ENCODE data around the gene SLC6A1.
"Not testable (repeated sequence)": the region's sequence is repeated elsewhere in the genome, so short reads cannot be mapped to it uniquely, and the experiment has no call there.

The SLC6A1 gene

DNA sequence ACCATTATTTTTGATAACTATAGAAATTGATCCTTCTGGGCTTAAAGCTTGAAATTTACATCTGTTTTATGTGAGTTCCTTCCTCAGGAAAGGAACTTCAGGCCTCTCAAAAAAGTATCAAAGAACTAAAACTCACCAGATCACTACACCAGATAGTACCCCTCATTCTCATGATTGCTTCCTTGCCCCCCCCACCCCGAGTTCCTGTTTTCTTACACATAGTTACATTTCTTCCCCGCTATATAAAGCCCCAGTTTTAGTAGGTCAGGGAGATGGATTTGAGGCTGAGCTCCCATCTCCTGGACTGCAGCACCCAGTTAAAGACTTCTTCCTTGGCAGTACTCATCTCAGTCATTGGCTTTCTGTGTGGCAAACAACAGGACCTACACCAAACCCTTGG, 81.5 kb downstream of the SLC6A1 start:
- TF ChIP-seq TAF1 (IDR thresholded peaks at IDR 0.05; ENCODE audit: borderline replicate concordance, low read depth, low read length) (no peak), POLR2AphosphoS5 (IDR thresholded peaks at IDR 0.05; ENCODE audit: low read depth, low read length) (no peak), POLR2A (IDR thresholded peaks at IDR 0.05; ENCODE audit: low read depth, low read length) (no peak)
- no peak for FAIRE-seq

DNA sequence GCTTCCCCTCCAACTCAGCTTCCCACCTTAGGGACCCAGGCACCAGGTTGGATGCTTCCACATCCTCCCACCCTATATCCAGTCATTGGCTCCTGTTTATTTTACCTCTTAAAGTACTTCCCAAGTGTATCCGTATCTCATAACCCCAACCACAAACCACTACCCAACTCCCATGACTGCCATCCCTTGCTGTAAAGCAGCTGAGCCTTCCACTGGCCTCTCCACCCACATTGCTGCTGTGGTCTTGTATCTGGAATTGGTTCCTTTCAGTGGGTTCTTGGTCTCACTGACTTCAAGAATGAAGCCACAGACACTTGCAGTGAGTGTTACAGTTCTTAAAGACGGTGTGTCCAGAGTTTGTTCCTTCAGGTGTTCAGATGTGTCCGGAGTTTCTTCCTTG, 81.9 kb downstream of the SLC6A1 start:
- no peak for FAIRE-seq
- no peak for TF ChIP-seq POLR2A (IDR thresholded peaks at IDR 0.05; ENCODE audit: low read depth, low read length)
- TF ChIP-seq POLR2AphosphoS5 (IDR thresholded peaks at IDR 0.05; ENCODE audit: low read depth, low read length): no peak
- TF ChIP-seq TAF1 (IDR thresholded peaks at IDR 0.05; ENCODE audit: borderline replicate concordance, low read depth, low read length): no peak

More for the DNA sequence above, 81.5 kb downstream of the SLC6A1 start:
- no peak for DNase-seq (ENCODE audit: insufficient read length)

DNA sequence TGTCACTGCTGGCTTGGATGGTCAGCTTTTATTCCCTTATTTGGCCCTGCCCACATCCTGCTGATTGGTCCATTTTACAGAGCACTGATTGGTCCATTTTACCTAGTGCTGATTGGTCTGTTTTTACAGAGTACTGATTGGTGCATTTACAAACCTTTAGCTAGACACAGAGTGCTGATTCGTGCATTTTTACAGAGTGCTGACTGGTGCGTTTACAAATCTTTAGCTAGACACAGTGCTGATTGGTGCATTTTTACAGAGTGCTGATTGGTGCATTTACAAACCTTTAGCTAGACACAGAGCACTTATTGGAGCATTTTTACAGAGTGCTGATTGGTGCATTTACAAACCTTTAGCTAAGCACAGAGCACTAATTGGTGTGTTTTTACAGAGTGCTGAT, 82.6 kb downstream of the SLC6A1 start:
- not testable (repeated sequence) for DNase-seq (ENCODE audit: insufficient read length); FAIRE-seq

More for the DNA sequence above, 81.9 kb downstream of the SLC6A1 start:
- DNase-seq (ENCODE audit: insufficient read length): no peak

DNA sequence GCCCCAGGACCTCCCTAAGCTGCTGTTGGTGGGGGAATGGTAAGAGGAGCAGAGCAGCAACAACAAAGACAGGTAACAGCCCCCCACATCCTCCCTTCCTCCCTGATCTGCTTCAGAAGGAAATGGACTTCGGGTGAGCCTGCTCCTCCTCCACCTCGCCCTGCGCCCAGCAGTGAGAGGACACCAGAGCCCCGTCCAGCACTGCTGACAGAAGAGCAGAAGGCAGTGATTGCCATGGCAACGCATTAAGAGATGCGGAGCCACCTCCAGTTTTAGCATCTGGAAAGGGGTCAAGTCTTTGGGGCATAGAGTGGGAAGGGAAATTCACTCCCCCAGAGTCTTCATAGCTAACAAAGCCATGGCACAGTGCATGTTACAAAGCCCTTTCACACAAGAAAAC, 84.2 kb downstream of the SLC6A1 start:
- DNase-seq (ENCODE audit: insufficient read length) (no peak), FAIRE-seq (no peak)
- TF ChIP-seq POLR2A (IDR thresholded peaks at IDR 0.05; ENCODE audit: low read depth, low read length): no peak
- TF ChIP-seq TAF1 (IDR thresholded peaks at IDR 0.05; ENCODE audit: borderline replicate concordance, low read depth, low read length): no peak
- TF ChIP-seq POLR2AphosphoS5 (IDR thresholded peaks at IDR 0.05; ENCODE audit: low read depth, low read length): no peak

DNA sequence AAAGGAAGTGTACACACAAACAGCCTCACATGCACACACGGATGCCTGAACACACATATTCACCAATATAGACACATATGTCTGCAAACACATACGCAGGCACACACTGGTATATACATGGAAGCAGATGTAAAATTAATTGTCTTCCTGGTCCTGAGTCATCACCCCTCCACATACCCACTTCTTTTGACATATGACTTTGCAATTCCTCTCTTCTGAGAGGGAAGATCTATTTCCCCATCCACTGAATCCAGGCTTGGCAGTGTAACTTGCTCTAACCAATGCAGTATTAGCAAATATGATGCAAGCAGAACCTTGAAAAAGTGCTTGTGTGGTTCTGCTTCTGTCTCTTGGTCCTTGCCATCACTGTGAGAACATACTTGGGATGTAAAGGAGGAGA, 84.9 kb downstream of the SLC6A1 start:
- TF ChIP-seq TAF1 (IDR thresholded peaks at IDR 0.05; ENCODE audit: borderline replicate concordance, low read depth, low read length) (no peak), POLR2A (IDR thresholded peaks at IDR 0.05; ENCODE audit: low read depth, low read length) (no peak), POLR2AphosphoS5 (IDR thresholded peaks at IDR 0.05; ENCODE audit: low read depth, low read length) (no peak)
- DNase-seq (ENCODE audit: insufficient read length): no peak
- FAIRE-seq: no peak

DNA sequence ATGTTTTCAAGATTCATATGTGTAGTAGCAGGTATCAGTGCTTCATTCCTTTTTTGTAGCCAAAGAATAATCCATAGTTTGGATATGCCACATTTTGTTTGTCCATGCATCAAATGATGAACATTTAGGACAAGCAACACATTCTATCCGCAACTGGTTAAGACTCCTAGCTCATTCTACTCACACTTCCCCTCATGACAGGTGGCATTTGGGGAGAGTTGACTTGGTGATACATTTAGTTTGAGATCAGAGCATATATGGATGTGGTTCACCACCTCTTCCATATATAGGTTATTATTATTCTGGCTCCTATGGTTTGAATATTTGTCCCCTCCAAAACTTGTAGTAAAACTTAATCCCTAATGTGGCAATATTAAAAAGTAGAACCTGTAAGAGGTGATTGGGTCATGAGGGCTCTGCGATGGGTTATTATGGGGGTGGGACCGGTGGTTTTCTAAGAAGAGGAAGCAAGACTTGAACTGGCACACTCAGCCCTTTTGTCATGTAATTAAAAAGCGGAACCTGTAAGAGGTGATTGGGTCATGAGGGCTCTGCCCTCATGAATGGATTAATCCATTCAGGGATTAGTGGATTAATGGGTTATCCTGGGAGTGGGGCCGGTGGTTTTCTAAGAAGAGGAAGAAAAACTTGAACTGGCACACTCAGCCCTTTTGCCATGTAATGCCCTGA, 86.4 kb downstream of the SLC6A1 start:
- DNase-seq (ENCODE audit: insufficient read length) (no peak), FAIRE-seq (no peak)
- no peak for TF ChIP-seq POLR2AphosphoS5 (IDR thresholded peaks at IDR 0.05; ENCODE audit: low read depth, low read length)
- TF ChIP-seq TAF1 (IDR thresholded peaks at IDR 0.05; ENCODE audit: borderline replicate concordance, low read depth, low read length): no peak
- TF ChIP-seq POLR2A (IDR thresholded peaks at IDR 0.05; ENCODE audit: low read depth, low read length): no peak

DNA sequence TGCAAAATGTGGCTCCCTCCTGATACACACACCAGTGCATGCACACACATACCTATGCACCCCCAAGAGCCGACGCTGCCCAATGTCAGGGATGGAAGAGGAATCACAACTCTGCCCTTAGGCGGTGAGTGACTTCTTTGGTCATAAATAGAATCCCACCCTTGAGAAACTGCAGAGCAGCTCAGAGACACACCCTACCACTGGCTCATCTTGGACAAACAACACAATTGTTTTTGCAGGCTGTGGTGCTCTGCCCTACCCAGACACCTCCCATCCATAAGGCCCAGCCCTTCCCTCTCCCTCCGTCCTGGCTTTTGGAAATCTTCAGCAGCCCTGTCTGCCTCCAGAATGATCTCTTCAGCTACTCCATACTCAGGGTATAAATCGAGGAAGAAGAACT, 87.9 kb downstream of the SLC6A1 start:
- no peak for TF ChIP-seq POLR2A (IDR thresholded peaks at IDR 0.05; ENCODE audit: low read depth, low read length)
- TF ChIP-seq TAF1 (IDR thresholded peaks at IDR 0.05; ENCODE audit: borderline replicate concordance, low read depth, low read length): no peak
- no peak for TF ChIP-seq POLR2AphosphoS5 (IDR thresholded peaks at IDR 0.05; ENCODE audit: low read depth, low read length)
- FAIRE-seq (no peak), DNase-seq (ENCODE audit: insufficient read length) (no peak)

DNA sequence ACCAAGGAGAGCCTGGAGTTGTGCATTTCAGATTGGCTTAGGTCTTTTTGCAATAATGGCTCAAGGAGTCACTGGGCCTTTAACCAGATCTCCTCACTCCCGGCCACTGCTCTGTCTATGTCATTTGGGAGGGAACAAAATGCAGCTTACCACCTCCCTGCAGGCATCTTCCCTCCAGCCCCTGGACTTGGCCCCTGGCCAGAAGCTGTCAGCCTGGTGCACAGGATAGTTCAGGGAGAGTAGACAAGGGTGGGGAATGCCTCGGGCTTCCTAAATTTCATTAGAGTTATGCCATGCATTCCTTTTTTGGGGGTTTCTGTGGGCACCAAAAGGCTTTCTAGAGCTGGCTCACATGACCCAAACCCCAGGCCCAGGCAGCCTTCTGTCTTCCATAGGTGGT, 91.5 kb downstream of the SLC6A1 start:
- no peak for DNase-seq (ENCODE audit: insufficient read length)
- TF ChIP-seq POLR2A (IDR thresholded peaks at IDR 0.05; ENCODE audit: low read depth, low read length): no peak
- TF ChIP-seq TAF1 (IDR thresholded peaks at IDR 0.05; ENCODE audit: borderline replicate concordance, low read depth, low read length): no peak
- no peak for TF ChIP-seq POLR2AphosphoS5 (IDR thresholded peaks at IDR 0.05; ENCODE audit: low read depth, low read length)
- no peak for FAIRE-seq

DNA sequence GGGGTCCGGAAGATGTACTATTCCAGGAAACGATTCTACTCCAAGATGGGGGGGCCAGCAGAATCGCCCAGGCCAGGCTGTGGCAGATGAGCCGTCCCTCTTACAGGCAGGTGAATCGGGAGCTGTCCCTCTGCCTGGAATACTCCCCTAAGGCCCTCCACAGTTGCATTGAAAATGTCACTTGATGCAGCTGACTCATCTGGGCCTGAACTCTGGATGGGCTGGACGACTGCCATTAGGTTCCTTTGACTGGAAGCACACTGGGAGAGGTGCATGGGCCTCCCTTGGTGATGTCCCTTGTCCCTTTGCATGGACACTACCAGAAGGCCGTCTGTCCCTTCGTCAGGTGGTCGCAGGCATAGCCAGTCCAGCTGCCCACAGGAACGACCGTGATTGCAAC, 92.1 kb downstream of the SLC6A1 start:
- TF ChIP-seq TAF1 (IDR thresholded peaks at IDR 0.05; ENCODE audit: borderline replicate concordance, low read depth, low read length) (no peak), POLR2AphosphoS5 (IDR thresholded peaks at IDR 0.05; ENCODE audit: low read depth, low read length) (no peak), POLR2A (IDR thresholded peaks at IDR 0.05; ENCODE audit: low read depth, low read length) (no peak)
- no peak for FAIRE-seq
- no peak for DNase-seq (ENCODE audit: insufficient read length)

DNA sequence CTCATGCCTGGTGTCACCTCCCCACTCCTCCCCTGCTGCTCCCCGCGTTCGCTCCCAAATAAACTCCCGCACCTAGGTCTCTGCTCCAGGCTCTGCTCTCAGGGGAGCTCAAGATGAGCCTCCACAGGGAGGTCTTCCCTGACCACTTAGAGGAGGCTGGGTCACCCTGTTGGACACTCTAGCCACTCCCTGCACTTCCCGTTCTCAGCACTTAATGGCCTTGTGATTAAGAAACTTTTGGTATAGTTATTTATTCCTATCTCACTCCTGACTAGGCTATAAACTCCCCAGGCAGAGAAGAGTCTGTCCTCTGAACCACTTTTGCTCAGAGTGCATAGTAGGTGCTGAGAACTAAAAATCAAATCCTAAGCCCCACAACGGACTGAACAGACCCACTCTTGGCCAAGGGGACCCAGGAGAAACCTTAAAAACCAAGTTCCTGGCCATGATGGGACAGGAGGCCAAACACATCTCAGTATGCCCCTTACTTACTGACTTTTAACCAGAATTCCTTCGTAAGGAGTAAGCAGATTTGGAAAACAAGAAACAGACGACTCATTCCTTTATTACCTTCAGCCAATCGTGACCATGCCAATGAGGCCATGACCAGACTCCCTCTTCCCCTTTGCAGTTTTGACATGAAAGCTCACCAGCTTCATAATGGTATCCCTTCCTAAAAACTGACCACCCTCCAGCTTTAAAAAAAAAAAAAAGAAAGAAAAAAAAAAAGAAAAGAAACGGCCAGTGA, 92.7 kb downstream of the SLC6A1 start:
- TF ChIP-seq POLR2A (IDR thresholded peaks at IDR 0.05; ENCODE audit: low read depth, low read length) (no peak), POLR2AphosphoS5 (IDR thresholded peaks at IDR 0.05; ENCODE audit: low read depth, low read length) (no peak), TAF1 (IDR thresholded peaks at IDR 0.05; ENCODE audit: borderline replicate concordance, low read depth, low read length) (no peak)
- DNase-seq (ENCODE audit: insufficient read length): no peak
- no peak for FAIRE-seq

DNA sequence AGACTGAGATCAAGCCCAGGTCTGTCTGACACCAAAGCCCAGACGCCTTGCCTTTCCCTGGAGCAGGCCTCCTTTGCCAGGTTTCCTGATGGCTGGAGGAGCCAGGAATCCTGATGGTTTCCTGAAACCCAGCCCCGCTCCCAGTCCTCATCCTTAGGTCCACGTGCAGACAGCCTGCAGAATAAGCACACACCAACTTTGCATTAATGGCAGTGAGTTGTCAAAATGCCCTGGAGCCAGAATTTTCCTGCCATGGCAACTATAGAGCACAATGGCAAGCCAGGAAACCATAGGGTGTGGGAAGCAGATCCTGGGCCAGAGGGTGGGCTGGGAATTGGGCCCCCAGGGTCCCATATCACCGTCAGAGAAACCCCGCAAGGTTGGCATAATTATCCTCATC, 94.3 kb downstream of the SLC6A1 start:
- TF ChIP-seq TAF1 (IDR thresholded peaks at IDR 0.05; ENCODE audit: borderline replicate concordance, low read depth, low read length) (no peak), POLR2A (IDR thresholded peaks at IDR 0.05; ENCODE audit: low read depth, low read length) (no peak), POLR2AphosphoS5 (IDR thresholded peaks at IDR 0.05; ENCODE audit: low read depth, low read length) (no peak)
- no peak for DNase-seq (ENCODE audit: insufficient read length)

DNA sequence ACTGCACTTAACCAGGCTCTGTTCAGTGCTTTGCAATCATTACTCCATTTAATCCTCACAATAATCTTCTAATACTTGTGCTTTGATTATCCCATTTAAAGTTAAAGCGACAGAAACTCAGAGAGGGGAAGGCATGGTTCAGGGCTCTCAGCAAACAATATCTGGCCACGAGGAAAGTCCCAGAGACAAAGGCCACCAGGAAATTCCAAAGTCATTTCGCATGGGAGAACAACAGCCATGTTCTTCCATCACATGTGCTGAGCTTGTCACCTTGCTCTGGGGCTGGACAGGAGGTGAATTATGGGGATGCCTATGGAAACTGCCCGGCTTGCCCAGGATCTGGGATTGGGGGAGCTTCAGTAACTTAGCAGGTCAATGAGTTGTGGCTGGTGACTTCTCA, 95.5 kb downstream of the SLC6A1 start:
- DNase-seq (ENCODE audit: insufficient read length) (no peak), FAIRE-seq (no peak)
- TF ChIP-seq POLR2A (IDR thresholded peaks at IDR 0.05; ENCODE audit: low read depth, low read length) (no peak), TAF1 (IDR thresholded peaks at IDR 0.05; ENCODE audit: borderline replicate concordance, low read depth, low read length) (no peak), POLR2AphosphoS5 (IDR thresholded peaks at IDR 0.05; ENCODE audit: low read depth, low read length) (no peak)

More for the DNA sequence above, 94.3 kb downstream of the SLC6A1 start:
- no peak for FAIRE-seq

All from GM12892 (cell line).